Gastrocnemius medialis (tissue), 4 donors: ENCODE measurements around the gene RBL2.

ENCODE experiments used
- POLR2A ChIP-seq, 2 donors: fragments of 450-650 bp; IDR thresholded peaks; one replicate each; pipeline ENCODE4 v1.6.1; 2017; ENCODE audit warnings: antibody characterized with exemption in 2 of 2, mild to moderate bottlenecking in 2 of 2, moderate library complexity in 2 of 2
- TF ChIP-seq, protein P1 (sequence below), 5 experiments: fragments of 450-650 bp in 3 of 5; fragments of 200-600 bp in 2 of 5; sonication (generic) in 2 of 5; IDR thresholded peaks in 4 of 5; conservative IDR thresholded peaks in 1 of 5; 1 replicate in 4 of 5; 2 replicates in 1 of 5; pipeline ENCODE4 v1.5.1; 2016 to 2019; ENCODE audit warnings: antibody characterized with exemption in 5 of 5, mild to moderate bottlenecking in 3 of 5, moderate library complexity in 3 of 5

DNA sequence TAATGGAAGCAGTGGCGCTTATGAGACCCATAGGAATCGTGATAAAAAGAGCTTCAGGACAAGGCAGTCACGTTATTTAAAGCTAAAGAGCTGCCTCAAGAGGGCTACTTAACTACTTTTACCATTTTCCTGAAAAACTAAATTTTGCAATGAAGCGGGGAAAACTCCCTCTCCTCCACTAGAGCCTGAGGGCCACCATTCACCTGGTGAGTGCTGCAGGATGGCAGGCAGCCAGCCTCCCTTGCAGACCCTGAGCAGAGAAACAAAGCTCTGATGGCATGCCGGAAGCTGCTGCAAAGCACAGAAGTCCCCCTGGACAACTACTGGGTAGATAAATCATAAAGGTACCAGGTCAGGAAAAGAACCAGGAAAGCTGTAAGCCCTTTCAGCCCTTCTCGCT is 60.4 kb downstream of the RBL2 start:
- TF ChIP-seq, protein P1, sequence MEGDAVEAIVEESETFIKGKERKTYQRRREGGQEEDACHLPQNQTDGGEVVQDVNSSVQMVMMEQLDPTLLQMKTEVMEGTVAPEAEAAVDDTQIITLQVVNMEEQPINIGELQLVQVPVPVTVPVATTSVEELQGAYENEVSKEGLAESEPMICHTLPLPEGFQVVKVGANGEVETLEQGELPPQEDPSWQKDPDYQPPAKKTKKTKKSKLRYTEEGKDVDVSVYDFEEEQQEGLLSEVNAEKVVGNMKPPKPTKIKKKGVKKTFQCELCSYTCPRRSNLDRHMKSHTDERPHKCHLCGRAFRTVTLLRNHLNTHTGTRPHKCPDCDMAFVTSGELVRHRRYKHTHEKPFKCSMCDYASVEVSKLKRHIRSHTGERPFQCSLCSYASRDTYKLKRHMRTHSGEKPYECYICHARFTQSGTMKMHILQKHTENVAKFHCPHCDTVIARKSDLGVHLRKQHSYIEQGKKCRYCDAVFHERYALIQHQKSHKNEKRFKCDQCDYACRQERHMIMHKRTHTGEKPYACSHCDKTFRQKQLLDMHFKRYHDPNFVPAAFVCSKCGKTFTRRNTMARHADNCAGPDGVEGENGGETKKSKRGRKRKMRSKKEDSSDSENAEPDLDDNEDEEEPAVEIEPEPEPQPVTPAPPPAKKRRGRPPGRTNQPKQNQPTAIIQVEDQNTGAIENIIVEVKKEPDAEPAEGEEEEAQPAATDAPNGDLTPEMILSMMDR (IDR thresholded peaks at IDR 0.05 in 4 of 5, conservative IDR thresholded peaks at IDR 0.05 in 1 of 5), result no peak
- no peak for TF ChIP-seq POLR2A (IDR thresholded peaks at IDR 0.05)
